Cardiac fibroblast (primary cell): ENCODE data around the gene DRP2.

ENCODE experiments used
- DNase-seq, 2 donors: peaks; one replicate each; pipeline versions ENCODE4 v3.0.0 to v3.0.0-alpha.2; 2010; ENCODE audit warnings: low read depth in 2 of 2
- H3K4me3 ChIP-seq, 2 donors: replicated peaks in 1 of 2; 1 replicate in 1 of 2; 2 replicates in 1 of 2; pipeline ENCODE4 v1.5.1; 2011; ENCODE audit warnings: low read depth in 2 of 2, low read length in 2 of 2, mild to moderate bottlenecking in 2 of 2, moderate library complexity in 1 of 2
- TF ChIP-seq, protein P1 (sequence below): IDR thresholded peaks from one replicate; pipeline ENCODE4 v1.5.1; 2011; ENCODE audit warnings: low read depth, mild to moderate bottlenecking, low read length, inconsistent platforms

The DRP2 gene

DNA sequence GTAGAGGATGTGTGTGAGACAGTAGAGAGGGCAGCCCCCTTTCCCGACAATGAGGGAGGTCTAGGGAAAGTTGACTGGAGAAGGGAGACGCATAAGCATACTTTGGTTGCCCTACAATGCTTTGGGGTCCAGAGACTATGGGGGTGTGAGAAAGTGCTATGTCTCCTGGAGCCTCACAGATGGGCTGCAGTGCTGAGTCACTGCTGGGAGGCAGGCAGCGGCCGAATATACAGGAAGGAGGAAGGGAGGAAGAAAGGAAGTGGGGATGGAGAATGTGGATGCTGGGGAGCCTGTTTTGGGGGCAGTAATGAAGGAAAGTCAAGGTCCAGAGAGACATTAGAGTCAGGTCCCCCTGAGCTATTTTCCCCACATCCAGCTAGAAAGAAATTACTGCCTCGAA, 12.7 kb downstream of the DRP2 start:
- no peak for DNase-seq
- no peak overlapping the region for H3K4me3 ChIP-seq
- TF ChIP-seq, protein P1, sequence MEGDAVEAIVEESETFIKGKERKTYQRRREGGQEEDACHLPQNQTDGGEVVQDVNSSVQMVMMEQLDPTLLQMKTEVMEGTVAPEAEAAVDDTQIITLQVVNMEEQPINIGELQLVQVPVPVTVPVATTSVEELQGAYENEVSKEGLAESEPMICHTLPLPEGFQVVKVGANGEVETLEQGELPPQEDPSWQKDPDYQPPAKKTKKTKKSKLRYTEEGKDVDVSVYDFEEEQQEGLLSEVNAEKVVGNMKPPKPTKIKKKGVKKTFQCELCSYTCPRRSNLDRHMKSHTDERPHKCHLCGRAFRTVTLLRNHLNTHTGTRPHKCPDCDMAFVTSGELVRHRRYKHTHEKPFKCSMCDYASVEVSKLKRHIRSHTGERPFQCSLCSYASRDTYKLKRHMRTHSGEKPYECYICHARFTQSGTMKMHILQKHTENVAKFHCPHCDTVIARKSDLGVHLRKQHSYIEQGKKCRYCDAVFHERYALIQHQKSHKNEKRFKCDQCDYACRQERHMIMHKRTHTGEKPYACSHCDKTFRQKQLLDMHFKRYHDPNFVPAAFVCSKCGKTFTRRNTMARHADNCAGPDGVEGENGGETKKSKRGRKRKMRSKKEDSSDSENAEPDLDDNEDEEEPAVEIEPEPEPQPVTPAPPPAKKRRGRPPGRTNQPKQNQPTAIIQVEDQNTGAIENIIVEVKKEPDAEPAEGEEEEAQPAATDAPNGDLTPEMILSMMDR = no peak

DNA sequence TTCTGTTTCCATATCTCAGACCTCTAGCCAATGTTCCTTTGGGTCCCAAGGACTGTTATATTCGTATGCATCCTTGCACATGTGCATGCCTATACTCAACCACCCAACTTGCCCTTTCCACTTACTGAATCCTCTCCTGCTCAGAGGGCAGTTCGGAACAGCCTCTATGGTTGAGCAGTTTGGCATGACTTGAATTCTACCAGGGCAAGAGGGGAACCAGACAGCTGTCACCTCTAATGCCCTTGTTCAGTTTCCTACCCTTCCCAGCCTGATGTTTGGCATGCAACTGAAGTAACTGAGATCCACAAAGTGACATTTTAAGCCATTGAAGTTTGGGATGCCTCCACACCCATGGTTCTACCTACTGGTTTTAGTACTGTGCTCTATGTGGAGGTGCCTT, 17.5 kb downstream of the DRP2 start:
- TF ChIP-seq, protein P1 = no peak

DNA sequence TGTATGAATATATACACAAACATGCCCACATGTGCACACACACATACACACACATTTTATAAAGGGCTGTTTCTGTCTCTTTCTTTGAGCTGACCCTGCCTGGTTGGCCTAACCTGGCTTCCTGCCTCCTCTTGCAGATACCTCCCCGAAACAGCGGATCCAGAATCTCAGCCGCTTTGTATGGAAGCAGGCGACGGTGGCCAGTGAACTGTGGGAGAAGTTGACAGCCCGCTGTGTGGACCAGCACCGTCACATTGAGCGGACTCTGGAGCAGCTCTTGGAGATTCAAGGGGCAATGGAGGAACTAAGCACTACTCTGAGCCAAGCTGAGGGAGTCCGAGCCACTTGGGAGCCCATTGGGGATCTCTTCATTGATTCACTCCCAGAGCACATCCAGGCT, 21.9 kb downstream of the DRP2 start:
- DNase-seq = no peak
- no peak overlapping the region for H3K4me3 ChIP-seq
- TF ChIP-seq, protein P1 = no peak

More for the DNA sequence above, 17.5 kb downstream of the DRP2 start:
- no peak overlapping the region for H3K4me3 ChIP-seq
- DNase-seq = no peak

DNA sequence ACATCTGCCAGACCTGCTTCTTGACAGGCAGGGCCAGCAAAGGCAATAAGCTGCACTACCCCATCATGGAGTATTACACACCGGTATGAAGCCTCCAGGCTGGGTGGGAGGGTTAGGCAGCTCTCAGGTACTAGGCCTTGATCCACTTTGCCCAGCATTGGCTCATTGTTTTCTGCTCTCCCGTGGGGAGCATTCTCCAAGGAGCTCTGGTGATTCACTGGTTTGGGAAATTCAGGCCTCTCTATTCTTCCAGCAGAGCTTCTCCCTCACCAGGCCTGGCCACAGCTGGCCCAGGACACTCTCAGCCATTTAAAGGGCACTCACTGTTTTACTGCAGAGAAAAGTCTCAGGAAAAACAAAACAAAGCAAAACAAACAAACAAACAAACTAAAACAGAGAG, 33.0 kb downstream of the DRP2 start:
- H3K4me3 ChIP-seq = no peak overlapping the region
- TF ChIP-seq, protein P1 = no peak
- DNase-seq = peak; percentile 28 to 73

DNA sequence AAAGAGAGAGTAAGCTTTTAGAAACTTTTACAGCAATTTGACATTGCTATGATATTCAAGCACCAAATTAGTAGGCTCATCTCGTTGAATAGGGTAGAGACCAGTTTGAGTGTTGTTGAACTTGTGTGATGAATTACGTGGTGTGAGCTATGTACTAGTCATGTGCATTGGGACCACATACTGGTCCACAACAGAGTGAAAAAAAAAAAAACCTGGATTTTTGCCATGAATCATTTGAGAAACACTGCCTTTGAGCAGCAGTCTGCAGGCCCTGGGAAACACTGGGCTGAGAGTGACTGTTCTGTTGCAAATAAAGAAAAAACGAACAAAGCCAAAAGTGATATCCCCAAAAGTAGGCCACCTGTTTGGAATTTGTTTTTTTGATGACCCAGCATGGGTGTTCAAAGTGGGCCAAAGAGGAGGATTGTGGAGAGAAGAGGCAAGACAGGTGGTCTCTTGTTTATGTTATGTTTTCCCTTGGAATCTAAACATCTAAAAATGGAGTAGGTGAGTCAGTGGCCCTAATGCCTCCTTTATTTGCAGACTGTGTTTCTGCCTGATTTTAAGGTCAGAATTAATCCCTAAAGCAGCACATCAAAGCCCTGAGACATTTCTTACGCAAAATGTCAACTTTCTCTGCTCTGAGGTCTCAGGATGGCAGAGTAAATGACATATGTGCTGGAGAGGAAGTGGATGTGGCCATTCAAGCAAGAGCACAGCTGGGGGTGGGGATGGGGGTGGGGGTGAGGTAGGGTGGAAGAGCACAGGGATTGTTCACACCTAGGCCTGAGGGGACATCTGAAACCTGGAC, 38.1 kb downstream of the DRP2 start:
- no peak overlapping the region for H3K4me3 ChIP-seq
- TF ChIP-seq, protein P1 = no peak
- peak; percentile 3 to 54 for DNase-seq

DNA sequence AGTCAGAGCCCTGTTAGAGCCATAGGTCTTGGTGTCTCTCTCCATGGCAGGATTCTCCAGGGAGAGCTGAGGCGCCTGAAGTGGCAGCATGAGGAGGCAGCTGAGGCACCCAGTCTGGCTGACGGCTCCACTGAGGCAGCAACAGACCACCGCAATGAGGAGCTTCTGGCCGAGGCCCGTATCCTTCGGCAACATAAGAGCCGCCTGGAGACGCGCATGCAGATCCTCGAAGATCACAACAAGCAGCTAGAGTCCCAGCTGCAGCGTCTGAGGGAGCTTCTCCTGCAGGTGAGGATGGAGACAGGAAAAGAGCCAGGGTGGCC, 38.6 kb downstream of the DRP2 start:
- TF ChIP-seq, protein P1 = no peak
- no peak overlapping the region for H3K4me3 ChIP-seq
- DNase-seq = no peak

DNA sequence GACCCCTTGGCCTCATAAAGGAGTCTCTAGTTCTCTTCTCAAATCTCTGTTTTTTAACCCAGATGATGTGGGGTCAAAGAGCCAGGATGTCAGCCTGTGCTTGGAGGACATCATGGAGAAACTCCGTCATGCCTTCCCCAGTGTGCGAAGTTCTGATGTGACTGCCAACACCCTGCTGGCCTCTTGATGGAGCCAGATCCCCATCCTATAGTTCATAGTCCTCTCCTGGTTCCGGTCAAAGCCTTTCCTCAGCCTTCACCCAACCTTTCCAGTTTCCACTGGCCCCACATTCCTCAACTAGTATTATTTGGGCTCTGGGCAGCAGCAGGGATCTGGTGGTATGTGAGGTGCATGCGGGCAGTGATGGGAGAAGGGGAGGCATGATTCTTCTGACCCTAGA, 40.8 kb downstream of the DRP2 start:
- TF ChIP-seq, protein P1 = peak; percentile 25
- DNase-seq = peak; percentile 25 to 26
- no peak overlapping the region for H3K4me3 ChIP-seq
